GM12874 (cell line): ENCODE data around the gene DMBT1.

ENCODE experiments used
- CTCF ChIP-seq: IDR thresholded peaks from 2 replicates; pipeline ENCODE4 v1.5.1; 2011; ENCODE audit warnings: low read depth, mild to moderate bottlenecking, control low read depth, low read length, moderate library complexity; ENCODE audit not compliant: insufficient read depth

Gene DMBT1

GRCh38 chr10:122557516-122557915 is 3.0 kb upstream of the DMBT1 start:
- TF ChIP-seq CTCF: no peak

GRCh38 chr10:122558452-122558851 is 2.1 kb upstream of the DMBT1 start:
- no peak for TF ChIP-seq CTCF

GRCh38 chr10:122559228-122559627 is 1.3 kb upstream of the DMBT1 start:
- no peak for TF ChIP-seq CTCF

DNA sequence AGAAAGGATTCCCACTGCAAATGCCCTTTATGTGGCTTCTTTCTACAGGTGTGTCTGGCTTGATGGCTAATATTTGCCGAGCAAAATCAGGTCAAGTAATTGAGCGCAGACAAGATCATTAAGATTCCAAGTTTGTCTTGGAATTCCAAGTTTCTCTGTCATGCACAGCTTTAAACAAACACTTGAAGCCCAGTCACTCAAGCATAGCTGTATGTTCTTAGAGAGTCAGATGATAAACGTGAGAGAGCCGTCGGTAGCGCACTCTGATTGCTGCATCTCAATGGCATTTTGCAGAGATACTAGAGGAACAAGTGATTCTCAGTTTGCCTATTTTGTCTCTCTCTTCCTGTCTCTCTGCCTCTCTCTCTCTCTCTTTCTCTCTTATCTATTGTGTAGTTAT is 658 bp downstream of the DMBT1 start:
- no peak for TF ChIP-seq CTCF

- TF ChIP-seq CTCF: no peak
These were observed 1.2 kb downstream of the DMBT1 start for GRCh38 chr10:122561792-122562191.

GRCh38 chr10:122564980-122565379 is 4.4 kb downstream of the DMBT1 start:
- no peak for TF ChIP-seq CTCF

- peak; percentile 69 for TF ChIP-seq CTCF
These were observed 5.2 kb downstream of the DMBT1 start for GRCh38 chr10:122565766-122566206.

- no peak for TF ChIP-seq CTCF
These were observed 6.1 kb downstream of the DMBT1 start for GRCh38 chr10:122566632-122567031.
